Measurements from ENCODE around the gene SMIM5.

SMIM5 gene

GRCh38 chr17:75603123-75603522 lies 30.1 kb upstream of the SMIM5 start:
- no peak for DNase-seq (ENCODE audit: low read depth)

GRCh38 chr17:75604034-75604695 lies 29.1 kb upstream of the SMIM5 start:
- no peak for DNase-seq (ENCODE audit: low read depth)

- DNase-seq (ENCODE audit: low read depth) = no peak
These were observed 27.4 kb upstream of the SMIM5 start for GRCh38 chr17:75605790-75606189.

GRCh38 chr17:75607086-75607485 lies 26.1 kb upstream of the SMIM5 start:
- no peak for DNase-seq (ENCODE audit: low read depth)

- DNase-seq (ENCODE audit: low read depth) = no peak
These were observed 22.9 kb upstream of the SMIM5 start for GRCh38 chr17:75610103-75610984.

GRCh38 chr17:75611851-75612429 lies 21.3 kb upstream of the SMIM5 start:
- DNase-seq (ENCODE audit: low read depth) = no peak

- DNase-seq (ENCODE audit: low read depth) = no peak
These were observed 20.2 kb upstream of the SMIM5 start for GRCh38 chr17:75612906-75613626.

- DNase-seq (ENCODE audit: low read depth) = no peak
These were observed 19.2 kb upstream of the SMIM5 start for GRCh38 chr17:75614006-75614405.

GRCh38 chr17:75614556-75615270 lies 18.5 kb upstream of the SMIM5 start:
- no peak for DNase-seq (ENCODE audit: low read depth)

GRCh38 chr17:75615301-75615700 lies 17.9 kb upstream of the SMIM5 start:
- DNase-seq (ENCODE audit: low read depth) = no peak

GRCh38 chr17:75616521-75617122 lies 16.6 kb upstream of the SMIM5 start:
- DNase-seq (ENCODE audit: low read depth) = no peak

GRCh38 chr17:75617218-75617617 lies 16.0 kb upstream of the SMIM5 start:
- DNase-seq (ENCODE audit: low read depth) = no peak

- no peak for DNase-seq (ENCODE audit: low read depth)
These were observed 15.6 kb upstream of the SMIM5 start for GRCh38 chr17:75617675-75618074.

- DNase-seq (ENCODE audit: low read depth) = no peak
These were observed 13.5 kb upstream of the SMIM5 start for GRCh38 chr17:75619506-75620431.

- no peak for DNase-seq (ENCODE audit: low read depth)
These were observed 11.7 kb upstream of the SMIM5 start for GRCh38 chr17:75621489-75621888.

- no peak for DNase-seq (ENCODE audit: low read depth)
These were observed 11.2 kb upstream of the SMIM5 start for GRCh38 chr17:75622076-75622475.

- no peak for DNase-seq (ENCODE audit: low read depth)
These were observed 10.4 kb upstream of the SMIM5 start for GRCh38 chr17:75622771-75623273.

- no peak for DNase-seq (ENCODE audit: low read depth)
These were observed 9.8 kb upstream of the SMIM5 start for GRCh38 chr17:75623386-75623785.

GRCh38 chr17:75624021-75624420 lies 9.2 kb upstream of the SMIM5 start:
- DNase-seq (ENCODE audit: low read depth) = no peak

- no peak for DNase-seq (ENCODE audit: low read depth)
These were observed 8.4 kb upstream of the SMIM5 start for GRCh38 chr17:75624714-75625345.
